Activated CD4-positive, alpha-beta T cell treated with anti-CD3 and anti-CD28 coated beads, Interleukin-2, amount 50 U/mL, for 16 hours (primary cell): ENCODE data around the gene HMGCS2.

Experiments
- DNase-seq: peaks from one replicate; pipeline ENCODE4 v3.0.0-alpha.2; 2020

HMGCS2 gene

GRCh38 chr1:119752592-119752991 lies 16.1 kb downstream of the HMGCS2 start:
- no peak for DNase-seq

GRCh38 chr1:119748040-119748439 lies 20.7 kb downstream of the HMGCS2 start:
- DNase-seq = no peak

GRCh38 chr1:119747451-119747850 lies 21.3 kb downstream of the HMGCS2 start:
- DNase-seq = no peak

GRCh38 chr1:119745034-119745433 lies 23.7 kb downstream of the HMGCS2 start:
- no peak for DNase-seq

DNA sequence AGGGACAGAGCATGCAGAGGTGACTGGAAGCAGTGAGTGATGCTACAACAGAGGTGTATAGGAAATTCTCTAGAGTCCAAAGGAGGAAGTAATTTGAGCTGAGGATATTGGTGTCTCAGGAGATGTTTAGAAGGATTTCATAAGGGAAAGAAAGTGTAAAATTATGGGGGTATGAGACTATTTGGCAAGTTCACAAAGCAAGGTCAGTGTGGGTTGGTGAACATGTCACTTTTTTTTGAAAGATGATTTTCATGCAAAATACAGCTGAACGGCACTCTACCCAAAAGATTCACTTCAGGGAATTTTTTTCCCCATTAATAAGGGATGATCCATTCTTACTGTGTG lies 24.1 kb downstream of the HMGCS2 start:
- no peak for DNase-seq

- peak; percentile 63 for DNase-seq
These were observed 24.7 kb downstream of the HMGCS2 start for GRCh38 chr1:119743776-119744597.

- DNase-seq = no peak
These were observed 25.4 kb downstream of the HMGCS2 start for GRCh38 chr1:119743308-119743707.

DNA sequence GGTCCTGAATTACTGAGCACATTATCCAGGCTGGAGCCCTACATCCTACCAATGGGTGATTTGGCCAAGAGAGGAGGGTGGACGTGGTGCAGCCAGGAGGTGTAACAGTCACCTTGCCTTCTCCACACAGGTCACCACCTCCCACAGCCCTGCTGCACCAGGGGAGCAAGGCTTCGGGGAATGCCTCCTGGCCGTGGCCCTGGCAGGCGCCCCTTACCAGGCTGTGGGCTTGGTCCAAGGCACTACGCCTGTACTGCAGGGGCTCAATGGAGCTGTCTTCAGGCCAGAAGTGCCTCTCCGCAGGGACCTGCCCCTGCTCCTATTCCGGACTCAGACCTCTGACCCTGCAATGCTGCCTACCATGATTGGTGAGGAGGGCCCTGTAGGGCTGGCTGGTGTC lies 26.0 kb downstream of the HMGCS2 start:
- DNase-seq = no peak

- no peak for DNase-seq
These were observed 26.5 kb downstream of the HMGCS2 start for GRCh38 chr1:119742202-119742601.

DNA sequence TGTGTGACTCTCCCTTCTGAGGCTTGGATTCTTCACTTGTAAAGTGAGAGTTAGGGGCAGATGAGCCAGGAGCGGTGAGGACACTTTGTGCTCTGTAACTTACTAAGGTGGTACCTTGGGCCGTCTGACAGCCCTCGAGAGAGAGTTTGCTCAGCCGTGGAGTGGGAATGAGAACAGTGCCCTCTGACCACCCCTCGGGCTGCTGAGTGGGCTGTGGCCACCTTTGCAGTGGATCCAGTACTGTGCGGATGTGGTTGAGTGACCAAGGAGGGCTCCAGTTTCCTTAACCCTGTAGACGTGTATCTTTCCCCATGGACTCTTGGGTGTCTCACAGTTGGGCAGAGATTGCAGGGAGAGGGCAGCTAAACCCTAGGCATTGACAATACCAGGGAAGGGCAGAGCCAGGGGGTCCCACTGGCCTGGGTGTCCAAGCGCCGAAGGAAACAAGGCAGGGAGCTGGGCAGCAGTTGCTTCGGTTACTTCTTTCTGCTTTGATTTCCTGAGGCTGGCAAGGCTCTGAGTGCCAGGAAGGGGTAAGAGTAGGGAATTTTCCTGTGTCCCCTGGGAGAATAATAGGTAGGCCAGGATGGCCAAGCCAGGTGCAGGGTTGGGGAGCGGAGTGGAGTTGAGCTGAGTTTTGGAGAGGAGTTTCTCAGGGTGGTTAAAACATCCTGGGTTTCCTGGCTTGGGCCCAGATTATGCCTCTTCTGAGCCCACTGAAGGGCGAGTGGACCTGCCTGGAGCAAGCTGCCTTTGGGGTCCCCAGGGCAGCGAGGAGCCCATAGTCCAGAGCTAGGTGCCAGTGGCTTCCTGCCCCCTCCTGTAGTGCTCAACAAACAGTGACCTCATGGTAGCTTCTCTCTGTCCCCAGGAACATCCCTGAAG lies 27.6 kb downstream of the HMGCS2 start:
- DNase-seq = no peak

GRCh38 chr1:119740261-119740660 lies 28.4 kb downstream of the HMGCS2 start:
- DNase-seq = no peak

- DNase-seq = no peak
These were observed 29.6 kb downstream of the HMGCS2 start for GRCh38 chr1:119739150-119739549.

DNA sequence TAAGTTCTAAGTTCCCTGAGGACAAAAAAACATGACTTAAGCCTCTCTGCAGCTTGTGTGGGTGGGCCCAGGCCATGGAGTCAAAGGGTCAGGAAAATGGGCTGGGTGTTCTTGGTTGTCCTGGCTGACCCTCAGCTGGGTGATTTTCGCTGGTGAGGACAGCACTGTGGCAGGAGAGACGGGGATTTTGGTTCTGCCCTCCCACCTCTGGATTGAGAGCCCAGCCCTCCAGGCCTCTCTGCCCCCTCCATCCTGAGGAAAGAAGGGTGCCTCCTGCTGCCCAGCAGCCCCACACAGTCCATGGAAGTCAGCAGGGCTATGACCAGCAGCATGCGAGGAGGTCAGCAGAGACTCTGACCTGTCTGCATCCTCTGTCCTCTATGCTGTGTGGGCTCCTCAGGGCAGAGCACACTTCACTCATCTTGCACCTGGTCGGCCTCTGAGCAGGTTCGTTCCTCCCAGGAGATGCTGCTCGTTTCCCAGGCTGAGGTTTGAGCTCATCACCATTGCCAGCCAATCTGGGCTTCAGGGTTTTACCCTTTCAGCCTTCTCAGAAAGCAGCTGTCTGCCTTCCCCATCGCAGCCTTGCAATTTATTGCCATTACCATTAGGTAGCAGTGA lies 30.5 kb downstream of the HMGCS2 start:
- no peak for DNase-seq

DNA sequence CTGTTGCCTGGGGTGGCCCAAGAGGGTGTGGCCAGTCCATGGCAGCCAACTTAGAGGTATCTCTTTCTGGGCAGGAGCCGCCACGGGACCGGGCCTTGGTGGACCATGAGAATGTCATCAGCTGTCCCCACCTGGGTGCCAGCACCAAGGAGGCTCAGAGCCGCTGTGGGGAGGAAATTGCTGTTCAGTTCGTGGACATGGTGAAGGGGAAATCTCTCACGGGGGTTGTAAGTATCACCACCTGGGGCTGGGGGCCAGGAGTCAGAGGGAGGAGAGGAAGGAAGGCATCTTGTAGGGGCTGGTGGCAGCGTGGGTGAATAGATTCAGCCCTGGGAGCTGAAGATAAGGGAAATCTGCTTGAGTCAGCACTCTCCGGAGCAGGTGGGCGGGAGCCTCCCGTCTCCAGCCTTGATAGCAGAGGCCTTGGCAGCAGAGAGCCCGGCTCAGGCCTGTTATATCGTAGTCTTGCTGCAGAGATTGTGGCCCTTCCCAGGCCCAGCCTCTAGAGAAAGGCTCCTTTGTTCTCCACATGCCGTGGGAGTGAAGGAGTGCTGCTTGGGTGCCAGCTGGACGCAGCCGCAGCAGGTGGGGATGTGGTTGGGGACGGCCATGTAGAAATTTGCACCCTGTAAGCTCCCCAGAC lies 31.5 kb downstream of the HMGCS2 start:
- DNase-seq = no peak

DNA sequence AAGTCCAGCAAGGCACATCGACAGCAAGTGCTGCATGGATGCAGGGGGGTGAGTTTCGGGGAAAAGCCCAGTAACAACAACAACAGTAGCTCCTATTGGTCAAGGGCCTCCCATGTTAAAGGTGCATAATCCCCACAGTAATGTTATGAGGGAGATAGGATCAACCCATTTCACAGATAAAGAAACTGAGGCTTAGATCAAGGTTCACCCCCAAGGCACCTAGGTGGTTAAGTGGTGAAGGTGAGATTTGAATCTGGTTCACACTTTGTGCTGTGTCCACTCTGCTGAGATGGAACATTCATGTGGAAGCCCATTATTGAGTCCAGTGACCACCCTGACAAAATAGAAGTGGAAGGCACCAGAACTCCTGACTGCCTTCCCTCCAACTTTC lies 32.1 kb downstream of the HMGCS2 start:
- DNase-seq = no peak

DNA sequence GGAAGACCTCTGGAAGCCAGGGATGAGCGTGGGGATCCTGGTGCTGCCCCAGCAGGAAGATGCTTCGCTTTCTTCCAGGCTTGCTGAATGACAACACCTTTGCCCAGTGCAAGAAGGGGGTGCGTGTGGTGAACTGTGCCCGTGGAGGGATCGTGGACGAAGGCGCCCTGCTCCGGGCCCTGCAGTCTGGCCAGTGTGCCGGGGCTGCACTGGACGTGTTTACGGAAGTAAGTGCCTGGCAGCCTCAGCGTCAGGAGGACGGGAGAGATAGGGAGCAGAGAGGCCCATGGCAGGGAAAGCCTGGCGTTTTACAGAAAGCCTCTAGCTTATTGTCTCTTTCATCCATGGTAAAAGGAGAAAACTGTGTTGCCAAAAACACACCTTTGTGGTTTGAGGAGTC lies 33.5 kb downstream of the HMGCS2 start:
- no peak for DNase-seq

- DNase-seq = no peak
These were observed 35.0 kb downstream of the HMGCS2 start for GRCh38 chr1:119733754-119734153.

- DNase-seq = no peak
These were observed 36.1 kb downstream of the HMGCS2 start for GRCh38 chr1:119732465-119733168.

DNA sequence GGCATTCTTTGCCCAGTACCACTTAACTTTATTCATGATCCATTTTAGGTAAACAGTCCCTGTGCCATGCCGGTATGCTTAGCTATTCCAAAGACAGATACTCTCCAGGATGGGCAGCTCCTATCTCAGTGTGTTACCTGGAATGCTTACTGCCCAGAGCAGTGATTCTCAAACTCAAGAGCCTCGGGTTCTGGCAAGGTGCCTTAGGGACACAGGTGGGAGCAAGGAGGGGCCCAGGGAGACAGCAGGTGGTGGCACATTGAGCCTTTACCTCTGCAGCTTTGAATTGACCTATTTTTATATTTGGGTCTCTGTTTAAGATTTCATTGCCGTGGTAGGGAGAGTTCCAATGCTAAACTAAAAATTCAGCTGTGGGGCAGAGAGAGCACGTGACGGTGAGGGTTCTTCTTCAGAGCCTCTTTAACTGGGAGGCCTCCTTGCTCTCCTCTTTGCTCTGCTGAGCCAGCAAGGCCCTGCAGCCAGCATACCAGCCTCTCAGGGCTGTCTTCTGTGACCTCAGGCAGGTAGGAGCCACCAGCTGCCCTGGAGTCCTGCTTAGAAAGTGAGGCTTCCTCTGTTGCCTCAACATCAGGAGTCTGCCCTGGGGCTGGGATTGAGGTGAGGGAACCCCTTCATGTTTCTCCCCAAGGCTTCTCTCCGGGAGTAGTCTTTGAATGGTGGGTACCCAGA lies 36.8 kb downstream of the HMGCS2 start:
- DNase-seq = no peak

- DNase-seq = no peak
These were observed 37.6 kb downstream of the HMGCS2 start for GRCh38 chr1:119731060-119731459.

DNA sequence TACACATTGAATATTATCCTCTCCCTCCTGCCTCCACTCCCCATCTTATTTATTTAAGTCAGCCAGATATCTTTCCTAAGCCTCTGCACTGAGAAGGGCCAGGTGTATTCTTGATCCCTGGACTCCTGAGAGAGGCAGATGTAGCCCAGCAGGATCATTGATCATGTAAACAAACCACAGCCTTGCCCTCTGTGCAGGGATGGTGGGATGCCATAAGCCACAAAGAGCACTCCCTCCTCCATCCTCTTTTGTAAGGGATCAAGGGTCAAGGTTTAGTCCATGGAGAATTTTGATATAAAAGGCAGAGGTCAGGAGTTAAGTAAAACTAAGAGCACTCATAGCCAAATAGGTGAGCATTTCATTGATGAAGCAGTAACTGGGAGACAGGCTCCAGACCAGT lies 39.7 kb downstream of the HMGCS2 start:
- DNase-seq = no peak

GRCh38 chr1:119727991-119728390 lies 40.7 kb downstream of the HMGCS2 start:
- DNase-seq = no peak
